HG03521 (cell line): ENCODE measurements around the gene GPX6.
"Not testable (repeated sequence)": the region's sequence is repeated elsewhere in the genome, so short reads cannot be mapped to it uniquely, and the experiment has no call there.

Experiments
- ATAC-seq: cut with Tn5 transposase; IDR thresholded peaks from one replicate; pipeline ENCODE4 v1.9.1; 2021; ENCODE audit warnings: mild to moderate bottlenecking, moderate library complexity; ENCODE audit not compliant: unreplicated experiment

GPX6 gene, protein sequence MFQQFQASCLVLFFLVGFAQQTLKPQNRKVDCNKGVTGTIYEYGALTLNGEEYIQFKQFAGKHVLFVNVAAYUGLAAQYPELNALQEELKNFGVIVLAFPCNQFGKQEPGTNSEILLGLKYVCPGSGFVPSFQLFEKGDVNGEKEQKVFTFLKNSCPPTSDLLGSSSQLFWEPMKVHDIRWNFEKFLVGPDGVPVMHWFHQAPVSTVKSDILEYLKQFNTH

DNA sequence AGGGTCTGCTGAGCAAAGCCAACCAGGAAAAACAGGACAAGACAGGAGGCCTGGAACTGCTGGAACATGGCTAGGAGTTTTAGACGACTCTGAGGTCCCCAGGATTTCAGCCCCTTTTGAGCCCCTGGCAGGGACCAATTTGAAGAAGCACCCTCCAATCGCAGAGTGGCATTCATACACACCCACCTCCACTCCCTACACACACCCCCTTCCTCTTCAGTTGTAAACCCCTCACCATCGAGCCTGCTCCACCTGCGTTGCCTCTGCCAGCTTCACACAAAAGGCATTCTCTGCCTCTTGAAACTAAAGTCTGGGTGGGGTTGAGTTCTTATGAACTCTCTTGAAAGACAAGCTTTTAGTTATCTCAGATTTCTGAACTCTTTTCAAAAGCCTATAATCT, at the start of gene GPX6:
Gene GPX6, minus strand, starts transcription at position 118 of the 400 bp plus-strand sequence. Its CDS starts 50 bp downstream, at position 68.
- ATAC-seq: no peak

DNA sequence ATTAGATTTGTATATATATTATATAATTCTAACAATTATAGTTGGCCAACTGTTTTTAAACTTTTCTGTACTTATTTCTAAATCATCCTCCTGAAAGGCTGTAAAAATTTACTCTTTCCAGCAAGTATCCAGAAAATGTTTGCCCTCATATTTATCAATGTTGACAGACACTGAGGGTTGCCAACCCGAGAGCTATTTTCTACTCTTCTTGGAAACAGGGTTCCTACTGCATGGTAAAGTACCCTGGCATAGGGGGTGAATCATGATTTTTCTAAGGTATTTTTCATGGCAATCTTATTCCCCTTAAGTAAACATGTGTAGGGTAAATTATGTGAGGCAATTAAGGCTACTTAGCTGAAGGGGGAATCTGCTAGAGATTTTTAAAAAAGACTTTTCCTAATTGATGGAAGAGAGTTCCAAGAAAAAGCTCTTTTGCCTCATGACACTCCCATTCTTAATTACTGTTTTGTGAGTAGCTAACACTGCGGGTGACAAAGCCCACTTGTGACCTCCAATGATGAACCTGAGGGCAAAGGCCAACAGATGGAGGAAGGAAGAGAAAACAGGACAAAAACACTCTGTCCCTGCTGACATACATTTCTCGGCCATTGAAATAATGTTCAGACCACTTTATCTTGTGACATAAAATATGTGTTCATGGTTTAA, 48.0 kb upstream of the GPX6 start:
- ATAC-seq: no peak

DNA sequence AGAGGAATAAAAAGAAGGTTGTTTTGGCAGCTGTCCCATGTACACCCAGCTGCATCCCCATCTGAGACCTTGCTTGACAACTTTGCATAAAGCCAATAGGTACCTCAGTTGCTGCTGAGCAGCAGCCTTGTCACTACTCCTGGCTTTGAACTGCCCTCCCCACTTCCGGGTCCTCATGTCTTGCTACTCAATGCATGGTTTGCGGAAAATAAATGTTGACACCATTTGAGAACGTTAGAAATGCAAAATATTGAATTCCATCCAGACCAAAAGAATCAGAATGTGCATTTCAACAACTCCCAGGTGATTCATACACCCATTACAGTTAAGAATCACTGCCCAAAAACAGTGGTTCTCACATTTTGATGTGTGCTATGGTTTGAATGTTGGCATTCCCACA, 43.0 kb upstream of the GPX6 start:
- ATAC-seq: no peak

DNA sequence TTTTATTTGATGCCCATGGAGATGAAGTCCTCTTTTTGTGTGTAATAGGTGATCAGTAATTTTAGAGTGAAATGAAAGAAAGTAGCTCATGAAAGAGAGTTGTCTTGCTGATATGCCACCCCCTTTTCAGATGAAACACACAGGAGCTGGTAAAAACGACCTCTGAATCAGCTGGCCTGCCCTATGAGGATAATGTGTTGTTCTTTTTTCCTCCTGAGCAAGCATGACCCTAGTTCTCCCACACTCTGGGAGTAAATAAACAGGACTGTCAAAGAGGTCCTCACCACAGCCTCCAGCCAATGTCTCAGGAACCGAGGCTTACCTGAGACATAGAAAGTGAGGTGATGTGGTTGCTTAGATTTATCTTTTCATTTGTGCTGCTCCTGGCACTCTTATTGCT, 39.5 kb upstream of the GPX6 start:
- ATAC-seq: no peak

DNA sequence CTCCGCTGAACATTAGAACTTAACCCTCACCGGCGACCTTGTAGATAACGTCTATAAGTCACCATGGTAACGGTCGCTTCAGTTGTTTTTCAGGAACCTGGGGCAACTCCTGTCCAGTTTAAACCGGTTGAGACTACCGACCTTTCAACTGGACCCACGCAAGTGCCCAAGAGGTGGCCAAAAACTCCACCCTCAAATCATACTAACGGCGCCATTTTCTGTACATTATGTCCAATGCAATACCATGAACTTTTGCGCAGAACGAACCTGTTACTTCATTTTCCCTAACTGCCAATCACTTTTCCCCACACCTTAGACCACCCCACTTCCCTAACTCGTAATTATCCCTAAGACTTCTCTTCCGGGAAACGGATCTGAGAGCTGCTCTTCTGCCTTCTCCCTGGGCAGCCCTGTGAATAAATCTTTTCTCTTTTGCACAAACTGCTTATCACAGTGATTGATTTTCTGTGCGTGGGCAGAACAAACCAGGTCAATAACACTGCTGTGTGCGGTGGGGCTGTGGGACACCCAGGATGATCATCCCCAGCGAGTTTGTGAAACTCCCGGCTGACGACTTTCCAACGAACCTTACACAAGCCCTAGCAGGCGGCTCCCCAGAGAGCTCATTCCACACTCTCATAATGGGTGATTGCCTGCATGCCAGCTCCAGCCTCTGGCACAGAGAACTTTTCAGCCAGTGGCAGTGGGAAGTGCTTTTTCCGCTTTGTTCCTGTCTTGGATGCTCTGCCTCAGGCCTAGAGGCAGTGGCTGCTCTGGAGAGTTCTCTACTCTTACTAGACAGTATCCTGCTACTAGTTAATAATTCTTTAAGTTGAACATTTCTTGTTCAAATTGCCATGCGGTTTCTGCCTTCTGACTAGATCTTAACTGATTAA, 38.6 kb upstream of the GPX6 start:
- no peak for ATAC-seq

DNA sequence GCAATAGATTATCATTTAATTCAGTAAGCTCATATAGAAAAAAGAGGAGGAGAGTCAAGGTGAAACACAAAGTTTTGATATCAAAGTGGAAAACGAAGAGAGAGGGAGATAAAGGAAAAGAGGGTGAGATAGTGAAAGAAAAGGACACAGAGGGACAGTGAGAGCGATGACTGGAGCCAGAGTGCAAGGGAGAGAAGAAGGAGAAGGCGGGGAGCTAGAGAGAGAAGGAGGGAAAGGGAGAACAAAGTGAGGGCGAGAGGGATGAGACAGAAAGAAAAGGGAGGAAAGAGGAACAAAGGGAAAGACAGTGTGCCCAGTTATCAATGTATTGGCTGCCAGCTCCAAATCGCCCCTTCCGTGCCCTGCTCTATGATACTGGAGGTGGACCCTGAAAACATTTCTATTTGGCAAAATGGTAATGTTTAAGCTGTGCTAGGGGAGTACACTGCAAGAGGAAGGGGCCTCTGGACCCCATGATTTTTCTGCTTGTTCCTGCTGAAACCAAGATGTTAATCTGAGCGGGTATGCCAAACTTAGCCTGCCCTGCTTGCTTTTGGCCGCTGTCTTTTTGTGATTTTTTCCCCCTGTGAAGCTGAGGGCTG, 37.9 kb upstream of the GPX6 start:
- no peak for ATAC-seq

DNA sequence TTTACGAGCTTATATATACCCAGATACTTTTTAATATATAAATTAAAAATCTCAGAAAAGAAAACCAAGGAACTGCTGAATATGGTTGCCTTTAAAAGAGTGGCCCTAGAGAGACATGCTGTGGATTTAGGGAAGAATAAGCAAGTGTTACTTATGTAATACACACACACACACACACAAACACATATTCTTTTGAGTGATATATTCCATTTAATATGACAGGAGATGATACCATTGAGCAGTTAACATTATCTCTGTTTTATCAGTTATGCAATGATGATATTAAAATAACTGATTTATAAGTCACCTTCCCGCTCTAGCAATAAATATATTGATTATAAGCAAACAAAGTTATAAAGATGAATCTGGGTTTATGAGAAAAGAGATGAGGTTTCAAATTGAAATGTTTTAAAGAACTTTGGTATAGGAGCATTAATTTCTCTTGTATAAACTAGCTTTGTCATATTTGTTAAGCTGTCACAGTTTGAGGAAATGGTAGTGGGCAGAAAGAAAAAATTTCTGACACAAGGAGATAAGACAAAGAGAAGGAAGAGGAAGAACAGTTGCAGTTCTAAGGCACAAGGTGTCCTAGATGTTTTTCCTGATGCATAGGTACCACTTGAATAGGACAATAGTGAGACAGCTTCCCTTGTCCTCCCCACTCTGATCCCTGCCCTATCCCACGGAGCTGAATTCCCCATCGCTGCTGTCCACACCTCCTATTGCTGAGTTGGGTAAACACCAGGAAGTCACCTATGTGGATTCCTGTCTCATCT, 36.5 kb upstream of the GPX6 start:
- no peak for ATAC-seq

DNA sequence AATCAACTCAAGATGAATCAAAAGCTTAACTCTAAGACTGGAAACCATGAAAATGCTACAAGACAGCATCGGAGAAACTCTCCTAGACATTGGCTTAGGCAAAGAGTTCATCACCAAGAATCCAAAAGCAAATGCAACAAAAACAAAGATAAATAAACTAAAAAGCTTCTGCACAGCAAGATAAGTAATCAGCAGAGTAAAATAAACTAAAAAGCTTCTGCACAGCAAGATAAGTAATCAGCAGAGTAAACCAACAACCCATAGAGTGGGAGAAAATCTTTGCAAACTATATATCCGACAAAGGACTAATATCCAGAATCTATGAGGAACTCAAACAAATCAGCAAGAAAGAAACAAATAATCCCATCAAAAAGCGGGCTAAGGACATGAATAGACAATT, 31.4 kb upstream of the GPX6 start:
- not testable (repeated sequence) for ATAC-seq

DNA sequence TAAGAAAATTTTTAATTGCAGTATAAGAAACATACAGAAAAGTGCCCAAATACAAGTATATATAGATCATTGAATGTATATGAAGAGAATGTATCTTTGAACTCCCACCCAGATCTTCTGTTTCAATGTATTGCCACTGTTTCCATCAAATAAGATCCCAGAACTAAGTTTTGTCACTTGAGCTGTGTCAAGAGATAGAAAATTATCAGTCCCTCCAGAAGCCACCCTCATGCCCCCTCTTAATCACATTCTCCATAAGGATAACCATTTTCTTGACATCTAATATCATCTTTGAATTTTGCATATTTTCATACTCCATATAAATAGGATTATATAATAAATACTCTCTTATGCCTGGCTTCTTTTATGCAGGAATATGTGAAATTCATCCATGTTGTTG, 30.4 kb upstream of the GPX6 start:
- ATAC-seq: no peak

DNA sequence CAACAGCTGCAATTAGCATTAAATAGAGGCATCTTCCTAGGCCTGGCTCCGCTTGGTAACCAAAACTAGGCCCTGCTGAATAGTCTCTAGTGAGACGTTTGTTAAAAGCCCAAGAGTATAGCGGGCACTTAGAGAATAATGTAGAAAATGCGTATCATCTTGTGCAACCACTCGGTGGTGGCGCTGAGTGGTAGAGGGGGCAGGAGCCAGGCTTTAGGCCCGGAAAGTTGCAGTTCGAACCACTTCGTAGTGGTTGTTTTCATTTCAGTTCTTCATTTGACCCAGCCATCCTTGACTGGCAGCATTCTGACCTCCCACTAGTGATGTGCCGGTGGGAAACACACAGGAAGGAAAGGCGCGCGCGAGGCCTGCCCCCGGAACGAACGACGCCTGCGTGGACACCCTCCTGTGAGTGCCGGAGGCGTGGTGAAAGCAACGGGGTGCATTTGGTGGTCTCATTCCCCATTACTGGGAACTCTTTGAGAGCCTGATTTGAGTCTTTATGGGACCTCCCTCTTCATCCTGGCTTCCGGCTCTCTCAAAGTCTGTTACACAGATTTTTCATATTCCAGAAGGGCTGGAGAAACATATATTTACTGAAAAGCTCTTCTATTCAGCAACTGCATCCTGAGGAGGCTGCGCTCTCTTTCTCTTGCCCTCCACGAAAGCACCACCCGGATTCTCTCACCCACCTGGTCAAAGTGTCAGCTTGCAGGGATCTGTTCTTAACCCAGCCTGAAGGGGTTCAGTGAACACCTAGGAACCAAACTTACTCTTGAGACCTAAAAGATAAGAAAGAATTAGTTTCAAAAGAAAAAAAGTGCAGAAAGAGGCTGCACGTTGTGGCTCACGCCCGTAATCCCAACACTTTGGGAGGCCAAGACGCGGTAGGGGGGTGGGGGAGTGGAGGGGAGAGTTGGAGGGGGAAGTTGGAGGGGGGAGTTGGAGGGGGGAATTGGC, 28.3 kb upstream of the GPX6 start:
- ATAC-seq: no peak

DNA sequence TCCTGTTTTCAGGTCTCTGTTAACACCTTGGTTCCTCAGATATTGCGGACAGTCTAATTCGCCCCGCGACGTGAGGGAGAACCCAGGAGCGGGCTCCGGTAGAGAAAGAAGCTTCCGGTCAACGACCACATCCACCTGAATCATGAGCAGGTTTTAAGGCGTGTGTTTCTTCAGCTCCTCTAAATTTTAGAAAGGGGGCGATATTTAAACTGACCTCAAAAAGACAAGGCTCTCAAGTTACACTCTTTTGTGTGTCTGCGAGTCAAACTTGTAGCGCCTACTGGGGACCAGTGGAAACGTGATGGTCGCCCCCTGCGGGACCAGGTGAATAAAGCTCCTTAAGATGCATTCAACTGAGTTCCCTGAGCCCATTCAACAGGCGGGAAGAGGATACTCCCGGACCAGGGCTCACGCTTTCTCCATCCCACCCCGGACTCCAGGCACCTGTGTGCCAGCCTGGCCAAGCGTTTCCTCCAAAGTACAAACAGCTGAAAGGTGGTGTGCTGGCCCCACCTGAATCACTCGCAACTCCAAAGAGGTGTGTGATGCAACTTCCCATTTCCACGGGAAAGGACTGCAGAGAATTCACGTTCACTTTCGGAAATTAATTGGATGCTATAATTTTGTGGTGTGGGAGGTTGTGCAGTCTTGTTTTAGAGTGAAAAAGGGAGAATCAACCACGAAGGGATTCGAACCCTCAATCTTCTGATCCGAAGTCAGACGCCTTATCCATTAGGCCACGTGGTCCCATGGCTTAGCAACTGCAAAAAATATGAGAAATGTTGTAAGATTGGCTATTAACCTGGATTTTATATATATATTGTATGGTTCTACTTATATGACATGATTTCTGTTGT, 27.1 kb upstream of the GPX6 start:
- no peak for ATAC-seq

DNA sequence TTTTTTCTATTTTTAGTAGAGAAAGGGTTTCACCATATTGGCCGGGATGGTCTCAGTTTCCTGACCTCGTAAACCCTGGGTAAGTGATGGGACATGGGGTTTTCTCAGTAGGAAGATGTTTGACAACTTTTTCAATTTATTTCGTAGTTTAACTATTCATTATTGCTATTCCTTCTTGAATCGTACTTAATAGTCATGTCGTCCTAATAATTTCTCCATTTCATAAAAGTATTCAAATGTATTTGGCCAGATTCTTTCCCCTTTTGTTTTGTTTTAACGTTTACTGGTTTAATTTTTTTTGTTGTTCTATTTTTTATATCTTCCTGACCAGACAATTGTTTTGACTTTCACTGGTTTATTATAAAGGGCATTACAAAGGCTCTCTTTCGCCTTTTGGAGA, 26.4 kb upstream of the GPX6 start:
- ATAC-seq: no peak

DNA sequence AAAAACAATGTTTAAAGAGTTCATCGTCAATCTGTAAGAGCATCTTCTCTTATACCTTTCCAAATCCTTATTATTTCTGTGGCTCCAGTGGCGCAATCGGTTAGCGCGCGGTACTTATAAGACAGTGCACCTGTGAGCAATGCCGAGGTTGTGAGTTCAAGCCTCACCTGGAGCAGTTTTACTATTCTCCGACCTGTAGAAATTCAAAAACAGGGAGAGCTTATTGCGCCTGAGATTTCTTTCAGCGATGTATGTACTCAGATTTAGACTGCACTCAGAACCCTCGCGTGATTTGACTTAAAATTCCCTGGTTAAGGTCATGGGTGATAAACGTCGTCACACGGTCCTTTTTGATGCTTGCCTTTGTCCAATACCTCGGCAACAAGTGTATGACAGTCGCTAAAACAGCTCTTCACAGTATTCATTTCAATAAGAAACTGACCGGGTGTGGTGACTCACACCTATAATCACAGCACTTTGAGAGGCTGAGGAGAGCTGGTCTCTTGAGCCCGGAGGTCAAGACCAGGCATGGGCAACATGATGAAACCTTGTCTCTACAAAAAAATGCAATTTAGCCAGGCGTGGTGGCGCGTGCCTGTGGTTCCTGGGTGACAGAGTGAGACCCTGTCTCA, 22.0 kb upstream of the GPX6 start:
- no peak for ATAC-seq

DNA sequence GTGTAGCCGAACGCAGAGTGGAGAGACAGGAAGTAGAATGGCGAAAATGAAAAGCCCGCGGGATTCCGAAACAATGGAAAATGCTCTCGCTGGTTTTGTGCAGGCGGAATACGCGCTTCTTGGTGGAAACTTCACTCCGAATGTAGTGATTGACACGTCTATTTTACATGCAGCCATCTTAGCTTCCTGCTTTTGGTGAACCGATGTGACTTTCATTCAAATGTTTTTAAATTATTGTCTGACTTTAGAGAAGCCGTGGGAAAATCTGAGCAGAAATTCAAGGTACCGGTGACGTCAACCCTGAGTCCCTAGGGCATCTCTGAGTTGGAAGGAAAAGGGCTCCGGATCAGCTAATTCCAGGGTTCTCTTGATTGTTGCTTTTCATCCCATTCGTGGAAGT, 21.5 kb upstream of the GPX6 start:
- ATAC-seq: no peak

DNA sequence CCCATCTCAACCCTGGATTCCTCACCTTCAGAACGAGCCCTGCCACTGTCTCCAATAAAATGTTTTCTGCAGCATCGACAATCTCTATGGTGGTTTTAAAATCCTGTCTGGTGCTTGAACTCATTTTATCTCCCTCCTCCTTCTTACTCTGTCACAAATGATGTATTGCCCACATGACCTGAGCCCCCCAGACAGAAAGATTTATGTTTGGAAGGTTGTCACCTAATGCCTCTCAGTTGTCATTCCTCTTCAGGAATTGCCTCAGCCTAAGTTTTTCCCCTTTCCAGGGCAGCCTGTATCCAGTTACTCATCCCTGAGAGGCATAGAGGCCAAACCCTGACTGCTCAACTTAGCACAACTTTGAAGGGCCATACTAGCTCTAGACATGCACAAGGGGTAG, 19.3 kb upstream of the GPX6 start:
- ATAC-seq: no peak

DNA sequence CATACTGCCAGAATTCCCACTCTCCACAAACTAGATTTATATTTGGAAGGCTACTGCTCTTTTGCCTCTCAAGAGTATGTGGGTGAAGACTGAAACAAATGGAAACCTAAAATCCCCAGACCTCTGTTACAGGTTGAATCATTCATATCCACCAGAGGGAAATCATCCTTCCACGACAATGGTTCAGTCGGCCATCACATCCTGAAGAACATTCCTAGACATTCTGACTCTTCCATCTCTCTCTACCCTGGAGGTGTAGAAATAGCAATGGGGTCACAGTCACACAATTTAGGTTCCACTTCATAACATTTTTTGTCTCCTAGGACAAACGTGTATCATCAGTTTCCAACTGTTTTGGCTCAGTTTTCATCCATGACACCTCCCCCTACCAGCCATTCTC, 18.7 kb upstream of the GPX6 start:
- no peak for ATAC-seq

DNA sequence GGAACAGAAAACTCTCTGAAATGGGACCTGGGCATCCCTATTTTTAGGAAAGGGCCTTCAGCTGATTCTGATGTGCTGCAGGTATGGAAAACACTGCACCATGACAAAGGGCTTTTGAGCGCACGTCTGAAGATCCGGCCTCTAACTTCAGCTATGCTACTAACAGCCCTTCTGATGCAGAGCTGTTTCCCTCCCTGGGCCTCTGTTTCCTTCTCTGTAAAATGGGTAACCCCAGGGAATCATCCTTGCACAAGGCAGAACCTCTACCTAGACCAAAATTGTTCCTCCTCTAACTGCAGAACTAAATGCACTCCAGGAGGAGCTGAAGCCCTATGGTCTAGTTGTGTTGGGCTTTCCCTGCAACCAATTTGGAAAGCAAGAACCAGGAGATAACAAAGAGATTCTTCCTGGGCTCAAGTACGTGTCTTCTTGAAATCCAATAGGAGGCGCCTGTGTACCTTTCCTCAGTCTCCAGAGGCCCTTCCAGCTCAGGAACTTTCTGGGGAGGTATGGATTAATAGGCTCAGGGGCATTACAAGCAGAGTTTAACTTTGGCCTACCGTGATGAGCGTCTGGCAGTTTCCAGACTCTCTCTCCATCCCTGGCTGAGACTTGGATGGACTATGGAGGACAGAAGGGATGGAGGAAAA, 16.0 kb upstream of the GPX6 start:
- no peak for ATAC-seq

DNA sequence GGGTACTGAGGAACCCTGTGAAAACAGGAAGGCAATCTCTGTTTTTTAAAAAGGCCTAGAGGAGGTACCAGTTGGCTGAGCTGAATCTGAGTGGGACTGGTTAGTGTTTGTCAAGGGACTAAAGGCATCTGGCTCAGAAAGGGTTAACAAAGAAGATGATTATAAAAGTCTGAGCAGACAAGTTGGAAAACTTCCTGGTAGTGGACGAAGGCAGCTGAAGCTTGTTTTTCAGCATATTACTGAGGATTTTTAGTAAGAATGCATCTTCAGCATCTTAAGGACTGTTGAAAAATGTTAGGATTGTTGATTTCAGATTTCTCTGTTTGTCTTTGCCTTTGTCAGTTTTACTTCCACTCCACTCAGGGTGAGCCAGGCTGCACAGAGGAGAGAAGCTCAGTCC, 15.2 kb upstream of the GPX6 start:
- ATAC-seq: no peak
